CD4-positive, alpha-beta T cell treated with Interferon gamma for 1 hour (primary cell): ENCODE results near the gene EHD3.
A peak's percentile ranks its signal among the peaks of the same experiment; 100 is the strongest.

Experiments used
- DNase-seq: peaks from one replicate; pipeline ENCODE4 v3.0.0-alpha.2; 2020

The EHD3 gene

GRCh38 chr2:31296641-31297287, 62.8 kb downstream of the EHD3 start:
- DNase-seq: no peak

GRCh38 chr2:31297751-31298150, 63.8 kb downstream of the EHD3 start:
- DNase-seq: no peak

GRCh38 chr2:31299547-31299946, 65.6 kb downstream of the EHD3 start:
- DNase-seq: no peak

- DNase-seq: no peak
These were observed 66.4 kb downstream of the EHD3 start for GRCh38 chr2:31300309-31300708.

GRCh38 chr2:31302940-31303563, 69.1 kb downstream of the EHD3 start:
- no peak for DNase-seq

GRCh38 chr2:31304816-31305215, 70.9 kb downstream of the EHD3 start:
- DNase-seq: no peak

- DNase-seq: no peak
These were observed 78.9 kb downstream of the EHD3 start for GRCh38 chr2:31312898-31313297.

- DNase-seq: no peak
These were observed 80.8 kb downstream of the EHD3 start for GRCh38 chr2:31314761-31315160.

GRCh38 chr2:31317396-31317795, 83.4 kb downstream of the EHD3 start:
- no peak for DNase-seq

GRCh38 chr2:31318361-31319336, 84.7 kb downstream of the EHD3 start:
- DNase-seq: peak; percentile 10
